OCI-LY1 (cell line): ENCODE results near the gene RD3L.

Experiments used
- H2AFZ ChIP-seq: fragments of 200-600 bp; sonication (generic), shearing (Covaris generic); 2 replicates; pipeline ENCODE4 v1.6.0; 2014; ENCODE audit warnings: antibody characterized with exemption, mild to moderate bottlenecking, low read length
- H3F3A ChIP-seq: fragments of 200-600 bp; sonication (generic), shearing (Covaris generic); 2 replicates; pipeline ENCODE4 v1.6.0; 2014; ENCODE audit warnings: mild to moderate bottlenecking, antibody characterized with exemption, low read length, moderate library complexity; ENCODE audit not compliant: insufficient read depth
- H3K27ac ChIP-seq: fragments of 200-600 bp; sonication (generic); 2 replicates; pipeline ENCODE4 v1.5.1; 2014; ENCODE audit warnings: low read length, mixed run types, mild to moderate bottlenecking, low read depth; ENCODE audit not compliant: poor library complexity, severe bottlenecking
- H3K27me3 ChIP-seq: fragments of 200-600 bp; sonication (generic); 2 replicates; pipeline ENCODE4 v1.6.0; 2014; ENCODE audit warnings: antibody characterized with exemption, mild to moderate bottlenecking, low read length, moderate library complexity; ENCODE audit not compliant: insufficient read depth
- H3K36me3 ChIP-seq: fragments of 200-600 bp; sonication (generic); 2 replicates; pipeline ENCODE4 v1.6.1; 2014; ENCODE audit warnings: mild to moderate bottlenecking, antibody characterized with exemption, low read length, moderate library complexity, mixed read lengths; ENCODE audit not compliant: insufficient read depth
- H3K4me1 ChIP-seq: fragments of 200-600 bp; sonication (generic); 2 replicates; pipeline ENCODE4 v1.5.1; 2014; ENCODE audit warnings: mild to moderate bottlenecking, low read length, moderate library complexity; ENCODE audit not compliant: insufficient read depth, severe bottlenecking
- H3K4me2 ChIP-seq: fragments of 200-600 bp; sonication (generic), shearing (Covaris generic); 2 replicates; pipeline ENCODE4 v1.6.1; 2014; ENCODE audit warnings: low read length
- H3K4me3 ChIP-seq: fragments of 200-600 bp; sonication (generic); 2 replicates; pipeline ENCODE4 v1.5.1; 2014; ENCODE audit warnings: low read length, low read depth, mild to moderate bottlenecking, mixed read lengths; ENCODE audit not compliant: poor library complexity, severe bottlenecking
- H3K79me2 ChIP-seq: fragments of 200-600 bp; shearing (Covaris generic); 2 replicates; pipeline ENCODE4 v1.6.1; 2016; ENCODE audit warnings: mixed run types, low read length, mixed read lengths; ENCODE audit not compliant: insufficient read depth
- H3K9ac ChIP-seq: fragments of 200-600 bp; sonication (generic), shearing (Covaris generic); 2 replicates; pipeline ENCODE4 v1.6.1; 2014; ENCODE audit warnings: mild to moderate bottlenecking, low read length, mixed read lengths
- H3K9me2 ChIP-seq: fragments of 200-600 bp; sonication (generic), shearing (Covaris generic); 2 replicates; pipeline ENCODE4 v1.6.1; 2014; ENCODE audit warnings: low read depth, mild to moderate bottlenecking, low read length, mixed read lengths
- H3K9me3 ChIP-seq: fragments of 200-600 bp; shearing (Covaris generic); 2 replicates; pipeline ENCODE4 v1.6.1; 2014; ENCODE audit warnings: low read length, mixed read lengths
- H4K20me1 ChIP-seq: fragments of 200-600 bp; sonication (generic), shearing (Covaris generic); 2 replicates; pipeline ENCODE4 v1.6.0; 2016; ENCODE audit warnings: mild to moderate bottlenecking, low read length; ENCODE audit not compliant: insufficient read depth
- EZH2 ChIP-seq: fragments of 200-600 bp; sonication (generic), shearing (Covaris generic); IDR thresholded peaks from 2 replicates; pipeline ENCODE4 v1.8.0; 2017; ENCODE audit warnings: borderline replicate concordance, mixed run types, mild to moderate bottlenecking, antibody characterized with exemption, low read length, moderate library complexity, mixed read lengths
- TF ChIP-seq, protein P1 (sequence below): fragments of 200-600 bp; sonication (generic), shearing (Covaris generic); IDR thresholded peaks from 2 replicates; pipeline ENCODE4 v1.5.1; 2017; ENCODE audit warnings: mild to moderate bottlenecking, antibody characterized with exemption, low read length, moderate library complexity, mixed read lengths

The RD3L gene

DNA sequence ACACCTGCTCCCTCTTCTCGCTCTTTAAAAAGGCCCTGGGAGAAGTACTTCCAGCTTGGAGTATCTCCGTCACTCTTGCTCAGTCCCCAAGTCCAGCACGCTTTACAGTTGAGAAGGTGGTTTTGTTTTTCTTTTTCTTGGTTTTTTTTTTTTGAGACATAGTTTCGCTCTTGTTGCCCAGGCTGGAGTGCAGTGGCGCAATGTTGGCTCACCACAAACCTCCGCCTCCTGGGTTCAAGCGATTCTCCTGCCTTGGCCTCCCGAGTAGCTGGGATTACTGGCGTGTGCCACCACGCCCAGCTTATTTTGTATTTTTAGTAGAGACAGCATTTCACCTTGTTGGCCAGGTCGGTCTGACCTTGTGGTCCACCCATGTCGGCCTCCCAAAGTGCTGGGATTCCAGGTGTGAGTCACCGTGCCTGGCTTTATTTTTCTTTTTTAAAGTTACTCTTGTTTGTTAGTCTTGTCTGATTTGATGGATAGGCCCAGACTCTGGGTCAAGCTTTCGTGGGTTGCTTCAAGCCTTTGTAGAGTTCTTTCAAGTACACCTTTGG lies 12.2 kb downstream of the RD3L start:
- no peak for TF ChIP-seq EZH2
- TF ChIP-seq, protein P1, sequence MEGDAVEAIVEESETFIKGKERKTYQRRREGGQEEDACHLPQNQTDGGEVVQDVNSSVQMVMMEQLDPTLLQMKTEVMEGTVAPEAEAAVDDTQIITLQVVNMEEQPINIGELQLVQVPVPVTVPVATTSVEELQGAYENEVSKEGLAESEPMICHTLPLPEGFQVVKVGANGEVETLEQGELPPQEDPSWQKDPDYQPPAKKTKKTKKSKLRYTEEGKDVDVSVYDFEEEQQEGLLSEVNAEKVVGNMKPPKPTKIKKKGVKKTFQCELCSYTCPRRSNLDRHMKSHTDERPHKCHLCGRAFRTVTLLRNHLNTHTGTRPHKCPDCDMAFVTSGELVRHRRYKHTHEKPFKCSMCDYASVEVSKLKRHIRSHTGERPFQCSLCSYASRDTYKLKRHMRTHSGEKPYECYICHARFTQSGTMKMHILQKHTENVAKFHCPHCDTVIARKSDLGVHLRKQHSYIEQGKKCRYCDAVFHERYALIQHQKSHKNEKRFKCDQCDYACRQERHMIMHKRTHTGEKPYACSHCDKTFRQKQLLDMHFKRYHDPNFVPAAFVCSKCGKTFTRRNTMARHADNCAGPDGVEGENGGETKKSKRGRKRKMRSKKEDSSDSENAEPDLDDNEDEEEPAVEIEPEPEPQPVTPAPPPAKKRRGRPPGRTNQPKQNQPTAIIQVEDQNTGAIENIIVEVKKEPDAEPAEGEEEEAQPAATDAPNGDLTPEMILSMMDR = no peak
- H3K79me2 ChIP-seq = no peaks in the 10 kb centered on the region
- H3K9ac ChIP-seq = no peak overlapping the region
- no peaks in the 10 kb centered on the region for H3K9me2 ChIP-seq
- no peak overlapping the region for H3K27ac ChIP-seq
- H3K4me2 ChIP-seq = no peak overlapping the region
- no peaks in the 10 kb centered on the region for H3K27me3 ChIP-seq
- no peaks in the 10 kb centered on the region for H3F3A ChIP-seq
- H3K36me3 ChIP-seq = no peaks in the 10 kb centered on the region
- no peak overlapping the region for H3K4me3 ChIP-seq
- H4K20me1 ChIP-seq = no peaks in the 10 kb centered on the region
- no peak overlapping the region for H2AFZ ChIP-seq
- peaks cover 9% of the 10 kb centered on the region for H3K4me1 ChIP-seq
- no peaks in the 10 kb centered on the region for H3K9me3 ChIP-seq

DNA sequence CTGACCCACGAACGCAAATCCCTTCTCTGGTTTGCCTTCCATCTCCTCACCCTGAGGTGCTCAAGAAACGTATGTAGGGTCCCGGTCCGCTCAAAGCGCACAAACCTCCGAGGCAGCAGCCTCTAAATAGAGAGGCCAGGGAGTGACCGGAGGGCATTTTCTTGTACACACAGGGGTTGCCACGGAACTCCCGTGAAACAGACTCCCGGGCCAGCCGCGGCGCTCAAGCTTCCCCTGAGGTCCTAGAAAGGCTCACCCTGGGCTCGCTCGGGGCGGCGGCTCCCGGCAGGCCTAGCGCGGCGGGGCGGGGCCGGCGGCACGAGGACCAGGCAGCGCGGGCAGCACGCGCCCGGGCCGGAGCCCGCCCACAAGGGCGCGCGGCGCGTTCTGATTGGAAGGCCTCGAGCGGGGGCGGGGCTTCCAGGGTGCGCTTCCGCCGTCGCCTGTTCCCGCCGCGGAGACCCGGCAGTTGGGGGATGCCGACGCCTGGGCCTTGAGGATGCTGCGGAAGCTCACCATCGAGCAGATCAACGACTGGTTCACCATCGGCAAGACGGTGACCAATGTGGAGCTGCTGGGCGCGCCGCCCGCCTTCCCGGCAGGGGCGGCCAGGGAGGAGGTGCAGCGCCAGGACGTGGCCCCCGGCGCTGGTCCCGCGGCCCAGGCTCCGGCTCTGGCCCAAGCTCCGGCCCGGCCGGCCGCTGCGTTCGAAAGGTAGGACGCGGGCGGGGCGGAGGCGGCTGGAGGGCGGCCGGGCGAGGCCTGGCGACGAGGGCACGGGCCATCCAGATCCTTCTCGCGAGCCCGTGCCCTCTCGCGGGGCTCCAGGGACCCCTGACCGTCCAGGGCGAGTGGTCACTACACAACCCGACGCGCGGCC lies 14.1 kb downstream of the RD3L start, which contains the start of gene TDRD9:
Gene TDRD9 (plus strand): TSS at position 446 of the 880 bp plus-strand sequence. CDS start 54 bp downstream, at position 500.
- Histone ChIP-seq H2AFZ (no peak within 1 kb of the TSS), H3K4me1 (peaks cover 12% of the 10 kb centered on the region), H3F3A (no peaks in the 10 kb centered on the region), H3K9me2 (no peaks in the 10 kb centered on the region), H3K4me3 (no peak within 1 kb of the TSS), H3K36me3 (no peaks in the 10 kb centered on the region), H3K27me3 (no peaks in the 10 kb centered on the region), H3K27ac (no peak within 1 kb of the TSS), H3K9ac (no peak within 1 kb of the TSS), H4K20me1 (no peaks in the 10 kb centered on the region), H3K9me3 (no peaks in the 10 kb centered on the region), H3K4me2 (no peak within 1 kb of the TSS), H3K79me2 (no peaks in the 10 kb centered on the region)
- TF ChIP-seq EZH2 = no peak
- TF ChIP-seq, protein P1 = no peak

DNA sequence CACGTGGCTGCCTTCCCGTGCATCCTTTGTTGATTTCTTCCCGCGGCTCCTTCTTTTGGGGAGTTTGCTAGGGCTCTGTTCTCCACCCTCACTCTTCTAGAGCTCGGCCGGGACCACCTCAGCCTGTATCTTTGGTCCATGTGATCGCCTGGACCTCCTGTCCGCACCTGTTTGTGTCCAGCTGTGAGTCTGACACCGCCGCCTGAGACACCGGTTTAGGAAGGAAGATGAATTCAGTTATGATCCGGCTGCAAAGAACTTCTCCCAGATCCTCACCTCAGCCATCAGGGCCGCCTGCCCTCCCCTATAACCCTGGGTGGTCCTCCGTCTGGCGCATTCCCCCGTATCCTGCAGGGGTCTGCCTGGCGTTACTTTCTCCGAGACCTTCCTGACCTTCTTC lies 14.8 kb downstream of the RD3L start:
- H3K4me3 ChIP-seq = no peak overlapping the region
- no peaks in the 10 kb centered on the region for H3K36me3 ChIP-seq
- no peaks in the 10 kb centered on the region for H3K27me3 ChIP-seq
- TF ChIP-seq EZH2 = no peak
- TF ChIP-seq, protein P1 = no peak
- no peak overlapping the region for H3K9ac ChIP-seq
- H3K4me2 ChIP-seq = no peak overlapping the region
- H3K4me1 ChIP-seq = peaks cover 12% of the 10 kb centered on the region
- no peaks in the 10 kb centered on the region for H3F3A ChIP-seq
- no peak overlapping the region for H2AFZ ChIP-seq
- no peaks in the 10 kb centered on the region for H3K9me3 ChIP-seq
- H3K79me2 ChIP-seq = no peaks in the 10 kb centered on the region
- no peaks in the 10 kb centered on the region for H3K9me2 ChIP-seq
- no peak overlapping the region for H3K27ac ChIP-seq
- H4K20me1 ChIP-seq = no peaks in the 10 kb centered on the region
